ENCODE measurements around the gene IPO9.
"Not testable (repeated sequence)": the region's sequence is repeated elsewhere in the genome, so short reads cannot be mapped to it uniquely, and the experiment has no call there.

IPO9 gene

DNA sequence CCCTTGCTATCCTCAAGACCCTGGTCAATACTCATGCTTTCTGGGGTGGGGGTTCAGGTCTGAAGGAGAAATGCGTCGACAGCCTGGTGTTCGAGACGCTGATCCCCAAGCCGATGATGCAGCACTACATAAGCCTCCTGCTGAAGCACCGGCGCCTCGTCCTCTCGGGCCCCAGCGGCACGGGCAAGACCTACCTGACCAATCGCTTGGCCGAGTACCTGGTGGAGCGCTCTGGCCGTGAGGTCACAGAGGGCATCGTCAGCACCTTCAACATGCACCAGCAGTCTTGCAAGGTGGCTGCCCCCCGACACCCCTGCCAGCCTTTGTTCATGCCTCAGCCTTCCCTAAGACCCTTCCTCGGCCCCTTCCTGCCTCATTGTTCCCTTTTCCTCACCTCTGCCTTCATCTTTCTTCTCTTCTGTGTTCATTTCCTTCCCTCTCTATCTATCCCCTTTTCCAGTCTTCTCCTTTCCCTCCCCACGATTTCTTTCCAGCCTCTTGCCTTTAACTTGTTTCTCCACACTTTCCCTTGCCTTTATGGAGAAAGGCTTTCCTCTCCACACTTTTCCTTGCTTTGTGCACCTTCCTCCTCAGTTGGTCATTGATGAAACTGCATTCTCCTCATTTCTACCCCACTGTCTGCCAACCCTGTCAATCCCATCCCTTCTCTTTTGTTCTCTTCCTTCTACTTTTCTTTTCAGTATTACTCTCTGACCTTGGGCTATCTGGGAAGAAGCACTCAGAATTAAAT, 18.3 kb upstream of the IPO9 start:
- DNase-seq = no peak

DNA sequence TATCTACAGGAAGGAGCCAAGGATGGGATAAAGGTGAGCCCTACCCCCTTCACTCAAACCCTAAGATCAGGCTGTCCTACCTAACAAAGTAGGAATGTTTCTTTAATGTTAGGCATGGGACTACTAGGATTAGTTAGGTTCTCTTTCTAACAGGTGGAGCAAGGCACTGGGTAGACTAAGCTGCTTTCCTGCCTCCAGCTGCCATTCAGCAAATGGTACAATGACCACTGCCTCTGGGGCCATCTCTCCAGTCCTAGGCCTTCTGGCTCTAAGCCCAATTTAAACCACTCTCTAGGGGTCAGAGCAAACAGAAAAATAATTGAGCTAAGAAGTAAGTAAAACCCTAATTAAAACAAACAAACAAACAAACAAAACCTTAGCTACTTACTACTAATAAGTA, 15.7 kb upstream of the IPO9 start:
- DNase-seq = no peak

DNA sequence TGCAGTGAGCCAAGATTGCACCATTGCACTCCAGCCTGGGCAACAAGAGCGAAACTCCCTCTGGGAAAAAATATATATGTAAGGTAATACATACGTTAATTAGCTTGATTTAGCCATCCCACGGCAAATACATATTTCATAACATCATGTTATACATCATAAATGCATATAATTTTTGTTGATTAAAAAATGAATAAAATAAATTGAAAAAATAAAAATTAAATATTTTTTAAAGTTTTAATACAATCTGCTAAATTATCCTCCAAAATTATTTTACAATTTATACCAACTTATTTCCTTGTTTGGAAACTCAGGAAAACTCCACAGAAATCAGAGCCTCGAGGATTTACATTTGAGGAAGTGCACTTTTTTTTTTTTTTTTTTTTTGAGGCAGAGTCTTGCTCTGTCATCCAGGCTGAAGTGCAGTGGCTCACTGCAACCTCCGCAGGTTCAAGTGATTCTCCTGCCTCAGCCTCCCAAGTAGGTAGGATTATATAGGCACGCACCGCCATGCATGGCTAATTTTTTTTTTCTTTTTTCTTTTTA, 12.6 kb upstream of the IPO9 start:
- no peak for DNase-seq

DNA sequence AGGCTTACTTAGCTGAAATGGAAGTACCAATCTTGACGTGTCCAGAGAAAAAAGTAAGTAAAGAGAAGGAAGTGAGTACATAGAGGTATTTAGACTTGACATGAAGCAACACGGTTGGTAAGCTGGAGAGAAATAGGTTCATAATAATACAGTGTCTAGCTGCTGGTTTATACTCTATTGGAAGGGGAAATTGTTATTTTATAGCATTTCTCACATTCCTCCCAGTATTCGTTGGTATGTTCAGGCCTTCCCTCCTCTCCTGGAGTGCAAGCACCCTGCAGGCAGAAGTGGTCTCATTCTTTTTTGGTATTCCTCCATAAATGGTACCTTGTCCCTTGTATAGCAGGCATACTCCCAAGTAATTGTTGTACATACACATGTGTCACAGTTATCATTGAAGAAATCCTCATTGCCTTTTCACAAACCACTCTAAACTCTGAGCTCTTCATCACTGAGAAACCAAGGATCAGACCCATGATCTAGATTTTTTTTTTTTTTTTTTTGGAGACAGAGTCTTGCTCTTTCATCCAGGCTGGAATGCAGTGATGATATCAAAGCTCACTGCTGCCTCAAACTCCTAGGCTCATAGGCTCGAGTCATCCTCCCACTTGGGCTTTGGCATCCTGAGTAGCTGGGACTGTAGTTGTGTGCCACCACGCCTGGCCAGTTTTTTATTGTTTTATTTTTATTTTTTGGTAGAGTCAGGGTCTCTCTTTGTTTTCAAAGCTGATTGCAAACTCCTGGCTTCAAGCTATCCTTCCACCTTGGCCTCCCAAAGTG, 9.8 kb upstream of the IPO9 start:
- no peak for DNase-seq

DNA sequence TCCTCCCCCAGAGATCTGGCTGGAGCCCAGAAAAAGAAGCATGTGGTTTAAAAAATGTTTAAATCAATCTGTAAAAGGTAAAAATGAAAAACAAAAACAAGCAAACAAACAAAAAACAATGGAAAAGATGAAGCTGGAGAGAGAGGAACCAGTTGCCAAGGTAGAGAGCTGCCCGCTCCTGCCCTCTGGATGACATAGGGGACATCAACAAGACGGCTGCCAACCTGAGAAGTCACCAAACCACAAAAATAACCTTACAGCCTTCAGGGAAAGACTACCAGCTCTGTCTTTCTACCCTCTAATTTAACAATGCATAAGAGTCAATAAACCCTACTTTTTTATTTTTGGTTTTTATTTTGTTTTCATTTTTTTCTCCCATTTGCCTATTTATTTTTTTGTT, 8.5 kb upstream of the IPO9 start:
- no peak for DNase-seq

DNA sequence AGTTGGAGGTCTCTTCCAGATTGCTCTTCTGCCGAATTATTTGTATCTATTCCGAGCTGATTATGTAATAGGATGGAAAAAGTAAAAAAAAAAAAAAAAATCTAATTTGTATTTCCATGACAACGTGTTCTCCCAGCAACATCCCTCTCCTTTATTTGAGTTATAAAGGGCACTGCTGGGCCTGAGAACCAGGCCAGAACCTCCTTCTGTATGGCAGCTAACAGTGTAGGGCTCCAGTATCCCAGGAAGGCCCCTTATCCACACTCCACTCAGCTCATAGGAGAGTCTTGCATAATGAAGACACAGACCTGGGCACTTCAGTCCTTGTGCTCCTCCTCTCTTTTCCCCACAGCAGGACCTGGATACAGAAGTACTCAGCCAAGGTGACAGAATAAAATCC, 3.7 kb upstream of the IPO9 start:
- DNase-seq = no peak

DNA sequence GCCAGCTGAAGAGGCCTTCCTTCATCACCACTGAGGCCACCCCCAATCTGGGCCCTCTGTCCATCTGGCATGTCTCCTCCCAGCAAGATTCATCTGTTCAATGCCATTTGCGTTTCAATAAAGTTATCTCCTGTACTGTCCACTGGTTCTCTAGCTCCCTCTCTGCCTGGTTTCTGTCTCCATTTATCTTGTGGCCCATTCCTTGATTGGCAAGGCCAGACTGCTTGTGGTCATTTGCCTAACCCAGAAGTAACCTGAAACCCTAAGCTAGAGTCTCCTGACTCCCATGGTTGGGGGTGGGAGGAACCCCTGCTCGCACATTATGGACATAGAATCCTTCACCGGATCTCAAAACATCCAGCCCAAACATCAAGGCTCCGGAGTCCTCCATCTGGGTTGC, 2.1 kb upstream of the IPO9 start:
- DNase-seq = no peak

DNA sequence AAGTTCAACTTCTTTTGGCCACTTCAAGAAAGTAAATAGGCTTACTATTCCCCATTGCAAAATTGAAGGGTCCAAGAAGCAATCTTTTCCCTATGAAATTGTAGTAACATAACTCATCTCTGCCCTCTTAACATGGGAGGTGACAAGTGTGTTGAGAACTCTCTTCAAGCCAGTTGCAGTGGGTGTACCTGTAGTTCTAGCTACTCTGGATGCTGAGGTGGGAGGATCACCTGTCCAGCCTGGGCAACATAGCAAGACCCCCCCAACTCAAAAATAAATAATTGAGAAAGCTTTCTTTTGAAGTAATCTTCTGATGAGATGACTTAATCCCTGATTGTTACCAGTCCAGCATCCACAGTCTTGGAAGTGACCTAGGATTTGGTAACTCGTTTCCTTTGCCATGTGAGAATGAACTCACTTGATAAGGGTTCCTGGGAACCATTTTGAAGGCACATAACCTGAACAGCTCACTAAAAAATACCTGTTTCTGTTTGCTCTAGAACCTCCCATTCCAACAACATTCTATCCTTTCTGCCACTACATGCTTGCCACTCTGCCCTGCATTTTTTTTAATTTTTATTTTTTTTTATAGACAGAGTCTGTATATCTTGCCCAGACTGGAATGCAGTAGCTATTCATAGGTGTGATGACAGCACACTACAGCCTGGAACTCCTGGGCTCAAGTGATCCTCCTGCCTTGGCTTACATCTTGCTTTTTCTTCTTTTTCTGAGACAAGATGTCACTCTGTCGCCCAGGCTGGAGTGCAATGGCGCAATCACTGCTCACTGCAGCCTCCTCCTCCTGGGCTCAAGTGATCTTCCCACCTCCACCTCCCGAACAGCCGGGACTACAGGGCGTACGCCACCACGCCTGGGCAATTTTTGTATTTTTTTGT, 1.4 kb upstream of the IPO9 start:
- DNase-seq = no peak

DNA sequence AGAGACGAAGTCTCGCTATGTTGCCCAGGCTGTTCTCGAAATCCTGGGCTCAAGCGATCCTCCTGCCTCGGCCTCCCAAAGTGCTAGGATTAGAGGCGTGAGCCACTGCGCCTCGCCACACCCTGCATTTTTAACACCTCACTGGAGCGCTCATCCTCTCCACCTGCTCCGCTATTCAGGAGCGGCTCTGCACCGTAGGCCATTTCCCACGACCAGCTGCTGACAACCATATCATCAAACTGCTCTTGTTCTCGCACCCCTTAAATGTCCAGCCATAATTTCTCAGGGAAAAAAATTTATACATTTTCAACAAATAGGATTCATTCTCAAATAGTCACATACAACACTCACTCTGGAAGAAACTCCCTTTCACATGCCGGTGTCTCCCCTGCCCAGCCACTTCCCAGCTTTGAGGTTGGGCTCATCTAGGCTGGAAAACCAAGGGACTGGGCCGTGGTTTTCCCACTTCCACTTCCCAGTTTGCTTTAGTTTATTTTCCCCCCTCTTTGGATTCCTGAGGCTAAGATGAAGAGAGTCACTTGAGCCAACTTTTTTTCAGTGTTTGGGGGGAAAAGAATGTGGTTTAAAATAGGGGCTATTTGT, 639 bp upstream of the IPO9 start:
- DNase-seq = no peak

DNA sequence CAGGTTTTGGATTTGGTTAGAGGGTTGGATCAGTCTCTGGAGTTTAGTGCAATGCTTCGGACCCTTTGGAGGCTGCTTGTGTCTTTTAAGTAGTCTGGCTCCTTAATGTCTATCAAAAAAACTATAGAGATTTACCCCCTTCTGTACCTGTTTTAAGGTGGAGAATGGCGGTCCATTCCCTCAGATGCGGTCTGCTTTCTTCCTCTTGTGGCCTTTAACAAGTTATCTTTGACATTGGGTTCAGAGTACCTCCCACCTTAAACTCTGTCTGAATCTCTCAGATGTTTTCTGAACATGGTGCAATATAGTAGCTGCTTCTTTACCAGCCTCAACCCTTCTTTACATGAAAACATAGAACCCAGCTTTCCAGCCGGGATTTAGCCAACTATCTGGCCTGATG, 2.4 kb downstream of the IPO9 start:
- no peak for DNase-seq

DNA sequence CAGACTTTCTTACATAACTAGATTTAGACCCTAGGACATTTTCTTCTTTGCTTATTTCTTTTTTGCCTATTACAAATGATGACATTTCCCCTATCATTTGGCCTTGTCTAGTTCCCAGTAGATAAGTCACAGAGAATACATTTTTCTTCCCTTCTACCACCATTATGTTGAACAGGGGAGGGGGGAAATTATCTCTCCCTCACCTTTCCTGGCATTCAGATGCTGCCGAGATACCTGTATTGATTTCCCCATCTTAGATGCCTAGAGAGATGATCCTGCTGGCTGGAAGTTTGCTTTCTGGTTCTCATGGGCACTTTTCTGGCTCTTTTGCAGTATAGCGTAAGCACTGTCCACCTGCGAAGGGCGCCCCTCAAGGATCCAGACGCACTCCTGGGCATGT, 5.7 kb downstream of the IPO9 start:
- DNase-seq = no peak

DNA sequence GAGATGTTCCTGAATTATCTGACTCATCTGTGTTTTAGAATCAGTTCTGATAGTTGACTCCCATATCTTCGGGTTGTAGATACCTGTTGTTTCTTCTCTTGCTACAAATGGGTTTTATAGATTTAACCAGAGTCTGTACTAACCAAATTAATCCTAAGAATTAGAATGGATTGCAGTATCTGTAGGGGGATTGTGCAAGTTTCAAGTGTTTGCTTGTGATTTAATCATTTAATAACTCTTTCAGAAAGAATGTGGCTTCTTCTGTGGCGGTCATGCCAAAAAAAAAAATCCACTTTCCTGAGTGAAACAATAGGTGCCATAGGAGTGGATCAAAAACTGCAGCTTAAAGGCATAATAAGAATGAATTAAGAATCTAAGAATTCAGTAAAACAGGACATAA, 9.4 kb downstream of the IPO9 start:
- no peak for DNase-seq

DNA sequence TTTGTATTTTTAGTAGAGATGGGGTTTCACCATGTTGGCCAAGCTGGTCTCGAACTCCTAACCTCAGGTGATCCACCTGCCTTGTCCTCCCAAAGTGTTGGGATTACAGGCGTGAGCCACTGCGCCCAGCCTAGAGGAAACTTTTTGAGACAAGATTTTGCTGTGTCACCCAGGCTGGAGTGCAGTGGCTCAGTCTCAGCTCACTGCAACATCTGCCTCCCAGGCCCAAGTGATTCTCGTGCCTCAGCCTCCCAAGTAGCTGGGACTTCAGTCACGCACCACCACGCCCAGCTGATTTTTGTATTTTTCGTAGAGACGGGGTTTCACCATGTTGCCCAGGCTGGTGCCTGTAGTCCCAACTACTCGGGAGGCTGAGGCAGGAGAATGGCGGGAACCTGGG, 10.1 kb downstream of the IPO9 start:
- not testable (repeated sequence) for DNase-seq

DNA sequence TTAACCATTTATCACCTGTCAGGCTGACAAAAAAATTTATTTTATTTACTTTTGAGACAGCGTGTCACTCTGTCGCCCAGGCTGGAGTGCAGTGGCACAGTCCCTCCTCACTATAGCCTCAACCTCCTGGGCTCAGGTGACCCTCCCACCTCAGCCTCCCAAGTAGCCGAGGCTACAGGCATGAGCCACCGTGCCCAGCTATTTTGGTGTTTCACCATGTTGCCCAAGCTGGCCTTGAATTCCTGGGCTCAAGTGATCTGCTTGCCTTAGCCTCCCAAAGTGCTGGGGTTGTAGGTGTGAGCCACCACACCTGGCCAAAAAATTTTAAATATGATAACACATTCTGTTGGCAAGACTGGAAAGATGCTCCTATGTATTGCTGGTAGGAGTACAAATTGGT, 11.1 kb downstream of the IPO9 start:
- no peak for DNase-seq

DNA sequence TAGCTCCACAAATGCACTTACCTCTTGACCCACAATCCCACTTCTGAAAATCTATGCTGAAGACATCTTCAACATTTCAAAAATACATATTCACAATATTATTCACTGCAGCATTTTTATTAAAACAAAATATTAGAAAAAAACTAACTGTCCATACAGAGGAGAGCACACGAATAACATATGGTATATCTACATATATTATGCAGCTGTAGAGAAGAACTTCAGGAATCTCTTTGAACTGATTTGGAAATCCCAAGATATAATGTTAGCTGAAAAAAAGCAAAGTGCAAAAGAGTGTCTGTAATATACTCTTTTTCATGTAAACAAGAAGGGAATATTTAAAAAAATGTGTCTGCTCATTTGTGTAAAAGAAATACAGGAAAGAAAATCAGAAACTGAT, 11.5 kb downstream of the IPO9 start:
- DNase-seq = no peak

DNA sequence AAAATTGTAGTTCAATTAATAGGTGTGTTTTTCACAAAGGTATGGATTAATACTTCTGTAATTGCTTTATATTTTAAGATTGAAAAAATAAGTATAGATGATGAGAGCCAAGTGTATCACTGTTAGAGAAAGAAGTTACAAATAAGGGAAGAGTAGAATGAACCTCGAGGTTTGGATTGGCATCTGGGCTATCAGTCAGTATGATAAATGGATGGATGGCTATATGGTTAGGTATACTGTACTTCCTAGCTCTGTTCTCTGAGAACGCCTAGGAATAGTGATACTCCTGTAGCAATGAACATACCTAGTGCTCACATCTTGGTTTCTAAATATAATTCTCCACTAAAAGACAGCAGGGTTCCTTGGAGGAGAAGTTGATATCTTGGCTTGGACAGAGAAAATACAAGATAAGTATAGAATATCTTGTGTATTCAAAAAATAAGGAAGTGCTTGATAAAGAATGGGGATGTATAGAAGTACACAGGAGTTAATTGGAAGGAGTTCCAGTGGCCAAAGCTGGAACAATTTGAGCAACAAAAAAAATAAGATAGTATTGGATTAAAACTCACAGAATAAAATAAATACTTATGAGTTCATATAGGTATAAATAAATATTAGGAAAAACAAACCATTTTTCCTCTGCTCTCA, 12.4 kb downstream of the IPO9 start:
- DNase-seq = no peak

DNA sequence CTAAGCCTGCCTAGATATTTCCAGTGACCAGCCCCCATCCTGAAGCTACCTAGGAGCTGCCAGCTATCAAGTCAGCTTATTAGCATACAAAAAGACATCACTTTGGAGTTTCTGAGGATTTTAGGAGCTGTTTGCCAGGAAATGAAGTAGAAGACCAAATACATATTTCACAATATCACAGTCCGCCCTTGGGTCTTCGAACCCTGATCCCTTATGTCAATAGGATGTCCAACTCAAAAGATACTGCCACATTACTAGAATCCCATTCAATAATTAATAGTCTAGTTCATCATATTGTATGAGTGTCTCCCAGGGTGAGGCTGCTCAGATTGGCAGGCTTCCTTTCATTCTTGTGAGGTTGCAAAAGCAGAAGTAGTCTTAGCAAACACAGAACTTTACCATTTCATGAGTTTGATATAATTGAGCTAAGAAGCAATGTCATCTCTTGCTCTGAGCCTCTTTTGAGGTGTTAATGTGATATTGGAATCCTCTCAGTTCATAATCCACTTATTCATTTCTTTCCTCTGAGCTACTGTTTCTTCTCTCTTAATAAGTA, 13.6 kb downstream of the IPO9 start:
- DNase-seq = no peak

DNA sequence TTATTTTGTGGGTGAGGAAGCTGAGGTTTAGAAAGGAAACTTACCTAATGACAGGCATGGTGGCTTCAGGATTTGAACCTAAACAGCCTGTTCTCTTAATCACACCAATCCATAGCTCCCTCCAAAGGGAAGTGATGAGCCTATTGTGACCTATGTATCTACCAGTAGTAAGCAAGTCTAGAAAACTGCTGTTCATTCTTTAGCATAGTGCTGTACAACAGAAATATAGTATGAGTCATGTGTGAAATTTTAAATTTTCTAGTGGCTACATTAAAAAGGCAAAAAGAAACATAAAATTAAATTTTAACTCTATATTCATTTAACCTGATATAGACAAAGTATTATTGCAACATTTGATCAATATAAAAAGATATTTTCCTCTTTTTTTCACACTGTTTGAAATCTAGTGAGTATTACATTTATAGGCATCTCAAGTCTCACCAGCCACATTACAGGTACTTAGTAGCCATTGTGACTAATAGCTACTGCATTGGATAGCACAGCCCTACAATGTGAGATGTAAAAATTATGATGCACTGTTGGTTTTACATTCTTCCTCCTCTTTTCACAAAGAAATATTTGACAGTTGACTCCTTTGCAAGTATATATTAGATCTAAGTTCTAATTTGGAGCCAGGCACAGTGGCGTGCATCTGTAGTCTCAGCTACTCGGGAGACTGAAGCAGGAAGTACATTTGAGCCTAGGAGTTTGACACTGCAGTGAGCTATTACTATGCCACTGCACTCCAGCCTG, 16.6 kb downstream of the IPO9 start:
- DNase-seq = no peak

DNA sequence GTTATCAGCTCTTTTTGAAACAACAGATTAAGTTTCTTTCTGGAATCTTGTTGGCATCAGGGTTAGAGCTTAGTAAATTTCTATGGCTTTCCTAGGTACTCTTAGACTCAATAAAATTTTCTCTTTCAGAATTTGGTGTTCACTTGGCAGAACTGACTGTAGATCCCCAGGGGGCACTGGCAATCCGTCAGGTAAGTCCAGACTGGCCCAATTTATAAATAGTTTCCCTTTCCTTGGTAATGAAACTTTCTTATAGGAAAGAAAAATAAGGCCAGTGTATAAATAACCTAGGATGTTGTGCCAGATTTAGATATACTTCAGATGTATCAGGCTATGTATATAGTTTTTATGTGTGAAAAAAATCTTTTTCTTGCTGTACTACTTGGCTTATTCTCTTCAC, 18.2 kb downstream of the IPO9 start:
- DNase-seq = no peak

DNA sequence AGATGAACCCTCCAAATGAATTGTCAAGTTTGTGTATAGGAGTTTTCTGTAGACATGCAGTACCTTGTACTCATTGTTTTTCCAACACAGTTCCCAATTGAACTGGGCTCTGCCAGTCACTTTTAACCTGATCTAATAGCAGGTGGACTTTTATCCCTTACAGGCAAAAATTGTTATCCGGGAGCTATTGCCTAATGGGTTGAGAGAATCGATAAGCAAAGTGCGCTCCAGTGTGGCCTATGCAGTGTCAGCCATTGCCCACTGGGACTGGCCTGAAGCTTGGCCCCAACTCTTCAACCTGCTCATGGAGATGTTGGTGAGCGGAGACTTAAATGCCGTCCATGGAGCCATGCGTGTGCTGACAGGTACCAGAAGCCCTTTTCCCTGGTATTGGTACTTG, 19.3 kb downstream of the IPO9 start:
- DNase-seq = no peak

DNA sequence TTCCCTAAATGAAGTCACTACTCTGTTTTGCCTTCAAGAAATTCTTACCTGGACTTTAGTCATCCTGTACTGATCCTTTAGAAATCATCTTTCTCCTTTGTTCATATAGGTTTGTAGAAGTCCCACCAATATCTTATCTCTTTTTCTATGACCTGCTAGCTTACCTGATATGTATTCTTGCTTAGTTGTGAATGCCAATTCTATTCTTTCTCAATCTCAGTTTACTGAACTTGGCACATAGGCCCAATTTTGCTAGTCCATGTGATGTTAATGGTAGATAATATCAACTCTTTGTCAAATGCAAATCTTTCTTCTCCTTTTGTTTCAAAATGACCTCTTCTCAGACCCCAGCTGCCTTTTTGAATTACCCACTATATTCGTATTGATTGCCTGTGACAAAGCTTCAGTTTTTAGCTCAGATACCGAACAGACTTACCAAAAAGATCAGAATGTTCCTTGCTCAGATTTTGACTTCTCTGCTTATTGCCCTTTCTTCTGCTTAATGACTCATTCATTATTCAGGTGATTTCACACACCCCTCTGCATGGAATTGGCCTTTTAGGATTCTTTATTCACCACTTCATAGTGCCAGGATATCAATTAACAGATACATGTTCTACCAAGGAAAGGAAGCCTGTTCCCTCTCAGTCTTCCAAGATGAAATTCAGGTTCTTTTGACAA, 20.6 kb downstream of the IPO9 start:
- no peak for DNase-seq
